ENCODE measurements around the gene ZNF790. TPM values are rescaled to one million over a fixed set of nuclear protein-coding genes. Genes with fewer than 3 reads are reported as not detected.

The ZNF790 gene
- total and polyA plus RNA-seq, 2 of the 13 experiments (the other 11 are each of a cell fraction or from before 2014, with no cell fraction given) = 1.3 to 5.3 TPM

GRCh38 chr19:36772311-36773222 is 65.6 kb downstream of the ZNF790 start, which contains the start of gene ZNF850 (continued):
- TF ChIP-seq TP53 (CRISPR knock-in tag; conservative IDR thresholded peaks at IDR 0.05) = no peak
- TF ChIP-seq NKX3-1 (CRISPR knock-in tag; IDR thresholded peaks at IDR 0.05) = no peak
- TF ChIP-seq KLF13 (CRISPR knock-in tag; IDR thresholded peaks at IDR 0.05) = no peak
- TF ChIP-seq MAFG (CRISPR knock-in tag; IDR thresholded peaks at IDR 0.05) = no peak
- TF ChIP-seq THAP7 (CRISPR knock-in tag; IDR thresholded peaks at IDR 0.05) = no peak
- TF ChIP-seq CHCHD3 (CRISPR knock-in tag; IDR thresholded peaks at IDR 0.05) = no peak
- no peak for TF ChIP-seq ZNF747 (CRISPR knock-in tag; IDR thresholded peaks at IDR 0.05; ENCODE audit: borderline replicate concordance)
- TF ChIP-seq ZNF607 (CRISPR knock-in tag; IDR thresholded peaks at IDR 0.05; ENCODE audit: borderline replicate concordance) = no peak
- no peak for TF ChIP-seq ZSCAN22 (CRISPR knock-in tag; IDR thresholded peaks at IDR 0.05)
- no peak for TF ChIP-seq CEBPZ (IDR thresholded peaks at IDR 0.05; ENCODE audit: low read length)
- TF ChIP-seq AGO2 (optimal IDR thresholded peaks at IDR 0.05; ENCODE audit: low read depth, low read length) = no peak
- TF ChIP-seq GTF3A (CRISPR knock-in tag; conservative IDR thresholded peaks at IDR 0.05) = no peak
- TF ChIP-seq TAF1 (CRISPR knock-in tag; IDR thresholded peaks at IDR 0.05) = no peak; the same call in 1 of the 2 replicates
- TF ChIP-seq ZNF33B (CRISPR knock-in tag; IDR thresholded peaks at IDR 0.05) = no peak
- TF ChIP-seq ZNF101 (CRISPR knock-in tag; IDR thresholded peaks at IDR 0.05; ENCODE audit: borderline replicate concordance, low read depth) = no peak
- TF ChIP-seq ZBTB33 (CRISPR knock-in tag; IDR thresholded peaks at IDR 0.05) = no peak
- no peak for TF ChIP-seq KDM6A (CRISPR knock-in tag; IDR thresholded peaks at IDR 0.05; ENCODE audit: low read depth)
- no peak for TF ChIP-seq NR2F1 (CRISPR knock-in tag; IDR thresholded peaks at IDR 0.05)
- TF ChIP-seq SYNCRIP (IDR thresholded peaks at IDR 0.05; ENCODE audit: insufficient read depth, low read depth, low read length) = no peak
- TF ChIP-seq NFE2L1 (CRISPR knock-in tag; IDR thresholded peaks at IDR 0.05; ENCODE audit: borderline replicate concordance) = no peak
- TF ChIP-seq ZNF644 (CRISPR knock-in tag; IDR thresholded peaks at IDR 0.05; ENCODE audit: low read depth) = no peak
- no peak for TF ChIP-seq MTF1 (CRISPR knock-in tag; IDR thresholded peaks at IDR 0.05)
- peak; percentile 79 for TF ChIP-seq GABPA (IDR thresholded peaks at IDR 0.05; ENCODE audit: low read depth, low read length)
- peak; percentile 97 for TF ChIP-seq GABPA (CRISPR knock-in tag; IDR thresholded peaks at IDR 0.05; ENCODE audit: low read depth)
- 0 out of 2 replicates have a peak, but pooled peaks have one; percentile 11 for TF ChIP-seq ZNF891 (CRISPR knock-in tag; IDR thresholded peaks at IDR 0.05)
- TF ChIP-seq ZNF557 (CRISPR knock-in tag; IDR thresholded peaks at IDR 0.05) = no peak
